PC-3 (cell line): Measurements from ENCODE around the gene STK24.

Experiments used
- CTCF ChIP-seq: fragments of 300-600 bp; sonication (generic); conservative IDR thresholded peaks from 2 replicates; pipeline ENCODE4 v1.5.1; 2017; ENCODE audit warnings: antibody characterized with exemption, low read depth, mild to moderate bottlenecking, low read length
- EZH2 ChIP-seq: fragments of 300-600 bp; sonication (generic); IDR thresholded peaks from one replicate; pipeline ENCODE4 v1.6.1; 2017; ENCODE audit warnings: antibody characterized with exemption, mild to moderate bottlenecking, low read length; ENCODE audit not compliant: unreplicated experiment

DNA sequence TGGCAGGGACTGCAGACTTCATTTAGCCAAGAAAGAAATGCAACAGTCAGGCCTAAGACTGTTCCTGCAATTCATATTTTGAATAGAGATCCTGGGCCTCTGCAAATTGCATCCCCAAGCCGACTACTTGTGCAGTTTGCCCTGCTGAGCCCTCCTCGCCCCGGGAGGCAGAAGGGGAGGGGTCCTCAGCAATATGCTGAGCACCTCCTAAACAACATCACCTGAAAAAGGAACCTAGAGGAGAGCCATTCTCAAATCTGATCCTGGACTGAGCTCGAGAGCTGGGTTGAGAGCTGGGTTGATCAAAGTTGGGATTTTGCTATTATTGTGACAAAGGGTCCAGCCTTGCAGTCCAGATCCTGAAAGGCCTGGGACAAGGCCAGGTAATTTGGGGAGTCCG lies 129.8 kb downstream of the STK24 start:
- TF ChIP-seq CTCF (no peak), EZH2 (no peak)
